ENCODE data around the gene SOWAHA. TPM values are rescaled to one million over a fixed set of nuclear protein-coding genes. Genes with fewer than 3 reads are reported as not detected.

Gene SOWAHA
- total and polyA plus RNA-seq, 2 of the 4 experiments (the other 2 are of a cell fraction): 0.03 TPM; not detected in 1

DNA sequence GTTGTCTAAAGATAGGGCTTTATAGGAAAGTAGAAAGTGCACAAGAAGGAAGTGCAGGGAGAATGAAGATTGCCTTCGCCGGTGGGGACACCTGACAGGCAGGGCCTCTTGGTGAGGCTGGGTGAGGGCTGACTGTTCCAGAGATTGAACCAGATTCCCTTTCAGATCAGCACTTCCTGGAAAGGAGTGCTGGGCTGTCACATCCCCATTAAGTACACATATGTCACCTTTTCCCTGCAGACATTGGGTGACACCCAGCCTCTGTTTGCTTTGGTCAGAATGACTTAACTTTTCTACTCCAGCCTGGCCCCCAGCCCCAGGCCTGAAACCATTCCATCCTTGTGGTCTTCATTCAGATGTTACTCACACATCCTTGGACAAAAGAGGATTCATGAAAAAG lies 24.8 kb downstream of the SOWAHA start:
- Histone ChIP-seq H3K14ac (replicated peaks; ENCODE audit: low read depth, low read length) (no peak overlapping the region), H2AK5ac (ENCODE audit: low read depth, low read length) (0 out of 2 replicates have a peak overlapping the region, but pooled peaks have one; percentile 9), H2BK120ac (ENCODE audit: low read depth, low read length) (no peak overlapping the region), H2AK9ac (replicated peaks; ENCODE audit: low read depth, low read length, poor library complexity) (no peak overlapping the region), H3K4me1 (ENCODE audit: control insufficient read depth, insufficient read depth, low read length) (peaks cover 19% of the 10 kb centered on the region), H3K27me3 (ENCODE audit: control insufficient read depth, insufficient read depth, low read length) (no peaks in the 10 kb centered on the region), H3K79me1 (ENCODE audit: low read depth in 1 of 2, low read length in 2 of 2) (no peaks in the 10 kb centered on the region), H4K5ac (ENCODE audit: low read depth, low read length) (no peak overlapping the region), H3K36me3 (ENCODE audit: control insufficient read depth, insufficient read depth, low read length) (no peaks in the 10 kb centered on the region), H3K4ac (ENCODE audit: low read depth, low read length) (no peak overlapping the region), H3K18ac (ENCODE audit: low read depth, low read length) (no peak overlapping the region), H3K4me2 (ENCODE audit: low read depth, low read length) (no peak overlapping the region), H3K23ac (ENCODE audit: low read depth, low read length) (no peak overlapping the region), H2BK15ac (ENCODE audit: low read depth, low read length) (no peak overlapping the region), H3K4me3 (ENCODE audit: insufficient read depth, low read depth, low read length) (no peak overlapping the region), H4K91ac (ENCODE audit: insufficient read depth, low read depth, low read length) (no peak overlapping the region), H3K27ac (ENCODE audit: insufficient read depth, low read length) (no peak overlapping the region), H4K20me1 (ENCODE audit: insufficient read depth, low read length) (no peaks in the 10 kb centered on the region), H2AFZ (replicated peaks; ENCODE audit: low read length, poor library complexity) (peak overlapping the region; percentile 38), H4K8ac (ENCODE audit: low read depth in 2 of 2, low read length in 2 of 2) (no peak overlapping the region), H2BK20ac (ENCODE audit: low read depth, low read length) (no peak overlapping the region), H3K56ac (ENCODE audit: extremely low read depth, insufficient read depth, low read length) (no peak overlapping the region), H3K9me1 (ENCODE audit: insufficient read depth, low read length) (peaks cover 7% of the 10 kb centered on the region), H2BK5ac (ENCODE audit: low read depth, low read length, poor library complexity, severe bottlenecking) (no peak overlapping the region), H3K9ac (ENCODE audit: low read depth, low read length) (no peak overlapping the region), H3K9me3 (ENCODE audit: control insufficient read depth, insufficient read depth, low read length) (no peaks in the 10 kb centered on the region)
- intact Hi-C loops (cut with micrococcal nuclease) (no loop called here), in situ Hi-C loops (cut with MboI; ENCODE audit: low sequenced_read_pairs) (no loop called here), dilution Hi-C loops (cut with HindIII; ENCODE audit: low sequenced_read_pairs, unreplicated experiment) (no loop called here)
- TF ChIP-seq, protein P1, sequence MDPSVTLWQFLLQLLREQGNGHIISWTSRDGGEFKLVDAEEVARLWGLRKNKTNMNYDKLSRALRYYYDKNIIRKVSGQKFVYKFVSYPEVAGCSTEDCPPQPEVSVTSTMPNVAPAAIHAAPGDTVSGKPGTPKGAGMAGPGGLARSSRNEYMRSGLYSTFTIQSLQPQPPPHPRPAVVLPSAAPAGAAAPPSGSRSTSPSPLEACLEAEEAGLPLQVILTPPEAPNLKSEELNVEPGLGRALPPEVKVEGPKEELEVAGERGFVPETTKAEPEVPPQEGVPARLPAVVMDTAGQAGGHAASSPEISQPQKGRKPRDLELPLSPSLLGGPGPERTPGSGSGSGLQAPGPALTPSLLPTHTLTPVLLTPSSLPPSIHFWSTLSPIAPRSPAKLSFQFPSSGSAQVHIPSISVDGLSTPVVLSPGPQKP (IDR thresholded peaks at IDR 0.05; ENCODE audit: borderline replicate concordance, low read depth, low read length): no peak
- TF ChIP-seq RAD21 (IDR thresholded peaks at IDR 0.05; ENCODE audit: low read length) (no peak), NFE2L2 (IDR thresholded peaks at IDR 0.05; ENCODE audit: low read depth, low read length) (no peak), CHD1 (IDR thresholded peaks at IDR 0.05; ENCODE audit: low read depth, low read length) (no peak), BHLHE40 (IDR thresholded peaks at IDR 0.05; ENCODE audit: low read depth, low read length) (no peak), CEBPB (IDR thresholded peaks at IDR 0.05; ENCODE audit: low read depth, low read length) (no peak)
- TF ChIP-seq, protein P2, sequence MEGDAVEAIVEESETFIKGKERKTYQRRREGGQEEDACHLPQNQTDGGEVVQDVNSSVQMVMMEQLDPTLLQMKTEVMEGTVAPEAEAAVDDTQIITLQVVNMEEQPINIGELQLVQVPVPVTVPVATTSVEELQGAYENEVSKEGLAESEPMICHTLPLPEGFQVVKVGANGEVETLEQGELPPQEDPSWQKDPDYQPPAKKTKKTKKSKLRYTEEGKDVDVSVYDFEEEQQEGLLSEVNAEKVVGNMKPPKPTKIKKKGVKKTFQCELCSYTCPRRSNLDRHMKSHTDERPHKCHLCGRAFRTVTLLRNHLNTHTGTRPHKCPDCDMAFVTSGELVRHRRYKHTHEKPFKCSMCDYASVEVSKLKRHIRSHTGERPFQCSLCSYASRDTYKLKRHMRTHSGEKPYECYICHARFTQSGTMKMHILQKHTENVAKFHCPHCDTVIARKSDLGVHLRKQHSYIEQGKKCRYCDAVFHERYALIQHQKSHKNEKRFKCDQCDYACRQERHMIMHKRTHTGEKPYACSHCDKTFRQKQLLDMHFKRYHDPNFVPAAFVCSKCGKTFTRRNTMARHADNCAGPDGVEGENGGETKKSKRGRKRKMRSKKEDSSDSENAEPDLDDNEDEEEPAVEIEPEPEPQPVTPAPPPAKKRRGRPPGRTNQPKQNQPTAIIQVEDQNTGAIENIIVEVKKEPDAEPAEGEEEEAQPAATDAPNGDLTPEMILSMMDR (conservative IDR thresholded peaks at IDR 0.05; ENCODE audit: low read depth, low read length): no peak
- WGBS, 2 experiments (ENCODE audit: extremely low coverage in 2 of 2, insufficient read length in 1 of 2): no CpG with 5 or more reads among the region's 2 CpGs
- CTCF ChIA-PET: interaction anchor here (0.8 kb wide), 1 partner anchor 155 kb away, joined by 4 read pairs; no protein-coding TSS in a partner anchor
- DNase-seq (no peak), ATAC-seq (ENCODE audit: low read depth) (no peak)
- POLR2A ChIA-PET (ENCODE audit: unreplicated experiment): no interaction called here
- no TSS peak for BruUV-seq (replicated peaks)
